Natural killer cell treated with Interleukin-12 subunit alpha and Interleukin-12 subunit beta and Interleukin-15 and Interleukin-18, amount 100 ng/mL, for 72 hours (primary cell): ENCODE data around the gene TUBA4A. TPM values are rescaled to one million over a fixed set of nuclear protein-coding genes. Genes with fewer than 3 reads are reported as not detected.

Experiments used
- ATAC-seq, 2 donors: fragments of 150-1000 bp; cut with Tn5 transposase in 1 of 2; sonication (Bioruptor Pico), chemical (Tn5 transposase) in 1 of 2; 2 replicates each; pipeline ENCODE4 v1.10.0; 2021
- DNase-seq: peaks from one replicate; pipeline ENCODE4 v3.0.0; 2022; ENCODE audit warnings: low spot score
- H3K27ac Mint-ChIP-seq, 2 donors: 1 replicate in 1 of 2; 2 replicates in 1 of 2; pipeline ENCODE4 v1.8.0; 2022; ENCODE audit warnings: mixed read lengths in 2 of 2, mild to moderate bottlenecking in 1 of 2, moderate library complexity in 1 of 2
- H3K27me3 Mint-ChIP-seq, 2 donors: 1 replicate in 1 of 2; 2 replicates in 1 of 2; pipeline ENCODE4 v1.8.0; 2022; ENCODE audit warnings: mixed read lengths in 2 of 2
- H3K36me3 Mint-ChIP-seq: one replicate; pipeline ENCODE4 v1.8.0; 2022; ENCODE audit warnings: mixed read lengths
- H3K4me1 Mint-ChIP-seq, 2 donors: 1 replicate in 1 of 2; 2 replicates in 1 of 2; pipeline ENCODE4 v1.8.0; 2022; ENCODE audit warnings: low read depth in 2 of 2, mixed read lengths in 2 of 2, mild to moderate bottlenecking in 1 of 2
- H3K4me3 Mint-ChIP-seq: one replicate; pipeline ENCODE4 v1.8.0; 2022; ENCODE audit warnings: mixed read lengths
- H3K9me3 Mint-ChIP-seq: 2 replicates; pipeline ENCODE4 v1.8.0; 2022; ENCODE audit warnings: mixed read lengths
- total RNA-seq, 2 donors: library from RNA; stranded (reverse); gene quantifications; one replicate each; pipeline ENCODE4 v1.2.3, GENCODE V29; 2022

The TUBA4A gene
- total RNA-seq, 2 donors from 2014 or later = 159 to 161 TPM

DNA sequence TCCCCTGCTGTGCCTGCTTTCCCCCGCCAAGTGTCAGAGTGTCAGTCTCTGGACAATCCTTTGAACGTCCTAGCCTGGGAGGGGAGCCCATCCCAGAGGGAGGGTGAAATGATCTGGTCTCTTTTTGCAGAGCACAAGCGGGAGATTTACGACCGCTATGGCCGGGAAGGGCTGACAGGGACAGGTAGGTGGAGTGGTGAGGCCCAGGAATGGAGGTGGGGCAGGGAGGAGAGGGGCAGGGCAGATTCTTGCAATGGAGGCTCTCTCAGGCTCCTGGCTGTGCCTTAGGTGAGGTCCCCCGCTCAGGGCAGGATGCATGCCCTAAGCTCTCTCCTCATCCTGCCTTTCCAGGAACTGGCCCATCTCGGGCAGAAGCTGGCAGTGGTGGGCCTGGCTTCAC lies 27.9 kb upstream of the TUBA4A start:
- Mint-ChIP-seq H3K27me3 (no peaks in the 10 kb centered on the region), H3K27ac (peak overlapping the region in 1 of 2 donors; percentile 33), H3K36me3 (peaks cover 6% of the 10 kb centered on the region), H3K9me3 (no peaks in the 10 kb centered on the region), H3K4me3 (no peak overlapping the region), H3K4me1 (peaks cover 37% of the 10 kb centered on the region in 2 donors)
- ATAC-seq (no peak), DNase-seq (no peak)

DNA sequence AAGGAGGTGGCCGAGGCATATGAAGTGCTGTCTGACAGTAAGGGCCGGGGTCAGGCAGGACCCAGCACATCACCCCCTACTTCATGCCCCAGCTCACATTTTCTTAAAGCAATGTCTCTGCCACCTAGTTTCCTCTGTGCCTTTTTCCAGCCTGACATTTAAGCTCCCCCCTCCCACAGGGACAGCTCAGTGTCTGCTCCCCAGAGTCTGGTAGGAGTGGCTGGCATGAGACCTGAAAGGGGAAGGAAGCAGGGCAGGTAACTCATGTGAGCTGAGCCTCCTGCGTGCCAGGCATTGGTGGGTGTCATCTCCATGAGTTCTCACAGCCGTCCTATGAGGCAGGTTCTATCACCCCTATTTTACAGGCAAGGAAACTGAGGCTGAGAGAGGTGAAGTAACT lies 26.9 kb upstream of the TUBA4A start:
- H3K4me1 Mint-ChIP-seq = peaks cover 37% of the 10 kb centered on the region in 2 donors
- H3K9me3 Mint-ChIP-seq = no peaks in the 10 kb centered on the region
- peaks cover 6% of the 10 kb centered on the region for H3K36me3 Mint-ChIP-seq
- peak overlapping the region; percentile 91 for H3K4me3 Mint-ChIP-seq
- H3K27me3 Mint-ChIP-seq = no peaks in the 10 kb centered on the region
- no peak for DNase-seq
- no peak for ATAC-seq
- peak overlapping the region; percentile 33 to 92 for H3K27ac Mint-ChIP-seq

DNA sequence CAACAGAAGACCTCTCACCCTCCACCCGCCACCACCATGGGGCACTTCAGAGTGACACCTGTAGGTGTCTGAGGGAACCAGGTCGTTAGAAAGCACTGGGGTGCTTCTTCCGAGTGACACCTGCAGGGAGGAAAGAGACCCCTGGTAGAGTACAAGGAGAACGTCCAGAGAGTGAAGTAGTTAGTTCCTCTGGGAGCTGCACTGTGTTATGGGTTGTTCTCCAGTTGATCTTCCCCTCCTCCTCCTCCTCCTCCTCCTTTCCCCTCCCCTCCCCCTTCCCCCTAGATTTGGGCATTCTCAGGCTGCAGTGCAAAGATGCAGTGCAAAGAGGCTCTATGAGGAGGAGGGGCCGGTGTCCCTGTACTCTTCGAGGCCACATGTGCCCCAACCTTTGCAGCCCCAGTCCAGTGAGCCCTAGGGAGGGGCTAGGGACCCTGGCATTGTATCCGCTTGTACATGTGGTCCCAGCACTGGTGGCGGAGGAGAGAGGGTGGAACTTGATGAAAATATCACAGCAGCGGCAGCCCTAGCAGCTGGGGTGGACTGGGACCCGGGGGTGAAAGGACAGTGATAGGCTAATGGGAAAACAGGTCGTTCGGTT lies 26.3 kb upstream of the TUBA4A start:
- ATAC-seq = no peak
- Mint-ChIP-seq H3K4me3 (peak overlapping the region; percentile 91), H3K4me1 (peaks cover 37% of the 10 kb centered on the region in 2 donors), H3K9me3 (no peaks in the 10 kb centered on the region), H3K27me3 (no peaks in the 10 kb centered on the region), H3K36me3 (peaks cover 6% of the 10 kb centered on the region), H3K27ac (peak overlapping the region; percentile 92 to 93)
- no peak for DNase-seq

DNA sequence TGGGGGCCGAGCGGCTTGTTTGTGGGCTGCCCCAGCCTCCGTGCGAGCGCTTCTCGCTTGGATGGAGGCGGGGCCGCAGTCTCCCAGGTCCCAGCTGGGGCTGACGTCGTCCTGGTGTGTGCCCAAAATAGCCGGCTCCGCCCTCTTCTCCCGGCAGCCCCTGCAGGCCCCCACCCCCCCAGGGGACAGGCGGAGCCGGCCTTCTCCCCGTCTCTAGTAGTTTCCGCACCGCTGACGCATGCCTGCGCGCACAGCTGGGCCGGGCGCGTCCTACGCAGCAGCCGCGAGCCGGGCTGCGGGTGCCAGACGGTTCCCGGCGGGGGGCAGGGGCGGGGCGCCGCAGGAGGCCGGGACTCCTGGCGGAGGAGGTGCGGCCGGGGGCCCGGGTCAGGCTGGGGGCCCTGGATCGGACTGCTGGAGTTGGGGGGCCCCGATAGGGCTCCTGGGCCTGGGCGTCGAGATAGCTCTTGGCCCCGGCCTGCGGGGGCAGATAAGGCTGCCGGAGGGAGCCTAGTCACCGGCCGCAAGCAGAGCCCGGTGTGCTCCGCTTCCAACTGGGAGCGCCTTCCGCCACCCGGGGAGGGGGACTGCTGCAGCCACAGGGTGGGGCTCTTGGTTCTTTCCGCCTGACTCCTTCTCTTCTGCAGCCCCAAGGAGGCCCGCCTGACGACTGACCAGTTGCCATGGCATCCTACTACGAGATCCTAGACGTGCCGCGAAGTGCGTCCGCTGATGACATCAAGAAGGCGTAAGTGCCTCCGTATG lies 25.6 kb upstream of the TUBA4A start, which contains the start of gene DNAJB2:
TSS of gene DNAJB2 (plus strand) at position 216 of the 765 bp plus-strand sequence. CDS start at position 684, 468 bp downstream.
- ATAC-seq (peak; percentile 97), DNase-seq (peak; percentile 99)
- Mint-ChIP-seq H3K27me3 (no peaks in the 10 kb centered on the region), H3K4me1 (peaks cover 37% of the 10 kb centered on the region in 2 donors), H3K27ac (peak within 1 kb of the TSS; percentile 92 to 93), H3K4me3 (peak within 1 kb of the TSS; percentile 91), H3K9me3 (no peaks in the 10 kb centered on the region), H3K36me3 (peaks cover 6% of the 10 kb centered on the region)

DNA sequence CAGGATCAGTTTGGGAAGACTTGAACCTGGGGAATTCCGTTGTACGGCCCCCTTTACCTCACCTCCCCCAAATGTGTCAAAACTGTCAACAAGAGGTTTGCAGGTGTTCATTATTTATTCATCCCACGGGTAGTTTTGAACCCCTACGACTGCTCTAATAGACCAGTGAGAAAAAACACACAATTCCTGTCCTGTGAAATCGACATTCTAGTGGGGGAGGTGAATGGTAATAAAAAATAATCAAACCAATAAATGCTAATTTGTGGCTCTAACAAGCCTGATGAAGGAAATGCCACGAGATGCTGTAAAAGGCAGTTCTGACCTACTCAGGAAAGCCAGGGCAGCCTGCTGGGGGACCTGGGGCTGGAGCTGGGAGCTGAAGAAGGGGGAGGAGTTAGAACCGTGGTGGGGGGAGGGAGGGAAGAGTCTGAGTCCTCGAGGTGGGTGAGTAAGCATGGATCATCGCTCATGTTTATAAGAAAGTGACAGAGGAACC lies 25.0 kb upstream of the TUBA4A start:
- Mint-ChIP-seq H3K36me3 (peaks cover 6% of the 10 kb centered on the region), H3K4me1 (peaks cover 37% of the 10 kb centered on the region in 2 donors), H3K4me3 (peak overlapping the region; percentile 91), H3K27me3 (no peaks in the 10 kb centered on the region), H3K27ac (peak overlapping the region; percentile 92 to 93), H3K9me3 (no peaks in the 10 kb centered on the region)
- DNase-seq (no peak), ATAC-seq (no peak)

DNA sequence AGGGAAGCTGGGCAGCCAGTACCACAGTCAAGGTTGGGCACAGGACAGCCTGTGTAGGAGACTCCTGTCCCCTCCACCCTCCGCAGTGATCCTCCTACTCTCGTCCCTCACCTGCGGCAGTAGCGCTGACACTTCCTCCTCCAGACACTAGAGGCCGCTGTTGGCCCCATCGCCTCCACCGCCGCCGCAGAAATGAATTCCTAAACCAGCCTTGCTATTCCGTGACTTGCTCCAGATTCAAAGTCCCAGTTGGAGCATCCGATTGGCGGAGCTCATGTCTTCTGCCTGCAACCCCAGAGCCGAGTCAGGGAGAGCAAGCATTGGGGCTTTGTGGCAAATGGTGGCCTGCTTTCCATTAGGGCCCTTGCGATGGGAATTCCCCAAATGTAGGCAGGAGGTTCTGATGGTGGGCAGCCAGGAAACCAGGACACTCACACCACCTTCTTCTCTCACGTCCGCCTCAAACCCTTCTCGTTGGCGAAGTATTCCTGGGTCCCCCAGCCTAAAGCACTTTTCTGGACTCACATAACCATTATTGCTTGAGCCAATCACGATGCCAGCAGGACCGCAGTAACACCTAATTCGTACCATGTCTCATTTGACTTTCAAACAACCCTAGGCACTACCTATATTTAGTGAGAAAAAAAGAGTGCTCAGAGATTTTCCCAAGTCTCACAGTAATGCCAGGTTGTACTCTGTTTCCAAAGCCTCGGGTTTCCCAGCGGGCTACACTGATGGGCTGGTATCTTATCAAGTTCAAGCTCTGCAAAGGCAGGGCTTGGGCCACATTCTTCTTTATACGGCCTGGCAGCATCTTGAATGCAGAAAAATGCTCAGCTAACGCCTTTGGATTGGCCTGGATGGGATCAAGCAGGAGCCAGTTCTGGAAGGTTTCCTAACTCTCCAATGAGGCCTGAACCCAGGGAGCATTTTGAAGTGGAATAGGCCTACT lies 24.3 kb upstream of the TUBA4A start:
- no peaks in the 10 kb centered on the region for H3K27me3 Mint-ChIP-seq
- no peaks in the 10 kb centered on the region for H3K9me3 Mint-ChIP-seq
- ATAC-seq = no peak
- H3K4me3 Mint-ChIP-seq = peak overlapping the region; percentile 91
- H3K27ac Mint-ChIP-seq = peak overlapping the region; percentile 92 to 93
- H3K4me1 Mint-ChIP-seq = peaks cover 33 to 35% of the 10 kb centered on the region in 2 donors
- H3K36me3 Mint-ChIP-seq = peaks cover 3% of the 10 kb centered on the region
- no peak for DNase-seq

DNA sequence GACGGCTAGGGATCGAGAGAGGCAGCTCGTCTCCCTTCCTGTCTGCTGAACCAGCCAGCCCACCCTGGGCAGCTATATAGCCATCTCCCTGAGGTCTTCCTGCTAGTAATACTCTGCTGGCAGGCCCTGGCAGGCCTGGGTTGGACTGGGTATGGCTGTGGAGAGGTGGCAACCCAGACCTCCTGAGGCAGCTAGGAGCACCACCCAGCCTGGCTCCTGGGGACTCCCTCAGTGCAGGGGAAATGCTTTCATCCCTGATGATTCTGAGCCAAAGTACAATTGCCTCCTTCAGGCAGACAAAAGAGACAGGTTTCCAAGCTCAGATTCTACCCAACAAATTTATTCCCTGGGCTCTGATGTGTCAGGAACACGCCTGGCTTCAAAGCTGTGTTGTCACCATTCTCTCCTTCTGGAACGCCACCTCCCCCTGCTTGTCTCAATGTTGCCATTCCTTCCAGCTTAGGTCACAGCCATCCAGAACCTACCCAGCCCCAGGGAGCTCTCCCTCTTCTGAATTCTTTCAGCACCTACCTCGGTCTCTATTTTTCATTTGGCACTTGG lies 20.7 kb upstream of the TUBA4A start:
- no peaks in the 10 kb centered on the region for H3K27me3 Mint-ChIP-seq
- no peaks in the 10 kb centered on the region for H3K36me3 Mint-ChIP-seq
- no peak for DNase-seq
- H3K4me1 Mint-ChIP-seq = peaks cover 19 to 20% of the 10 kb centered on the region in 2 donors
- H3K4me3 Mint-ChIP-seq = no peak overlapping the region
- H3K9me3 Mint-ChIP-seq = no peaks in the 10 kb centered on the region
- ATAC-seq = no peak
- no peak overlapping the region for H3K27ac Mint-ChIP-seq

DNA sequence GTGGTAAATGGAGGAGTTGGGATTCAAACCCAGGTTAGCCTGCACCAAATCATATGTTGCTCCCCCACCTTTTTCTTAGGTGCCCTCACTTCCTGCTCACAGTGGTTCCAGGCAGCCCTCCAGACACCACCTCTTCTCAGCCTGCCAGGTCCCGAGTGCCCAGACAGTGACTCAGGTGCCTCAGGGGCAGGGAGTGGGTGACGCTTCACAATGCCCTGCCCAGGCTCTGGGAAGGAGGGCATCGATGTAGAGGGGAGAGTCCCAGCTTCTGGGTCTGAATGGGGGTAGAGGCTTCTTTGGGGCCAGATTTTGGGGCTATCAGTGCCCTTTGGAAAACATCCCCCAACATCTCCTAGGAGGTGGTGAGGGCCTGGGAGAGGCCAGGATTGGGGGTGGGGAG lies 20.2 kb upstream of the TUBA4A start:
- H3K27ac Mint-ChIP-seq = no peak overlapping the region
- no peaks in the 10 kb centered on the region for H3K27me3 Mint-ChIP-seq
- H3K36me3 Mint-ChIP-seq = no peaks in the 10 kb centered on the region
- peaks cover 18 to 20% of the 10 kb centered on the region in 2 donors for H3K4me1 Mint-ChIP-seq
- no peak overlapping the region for H3K4me3 Mint-ChIP-seq
- H3K9me3 Mint-ChIP-seq = no peaks in the 10 kb centered on the region
- DNase-seq (no peak), ATAC-seq (no peak)

DNA sequence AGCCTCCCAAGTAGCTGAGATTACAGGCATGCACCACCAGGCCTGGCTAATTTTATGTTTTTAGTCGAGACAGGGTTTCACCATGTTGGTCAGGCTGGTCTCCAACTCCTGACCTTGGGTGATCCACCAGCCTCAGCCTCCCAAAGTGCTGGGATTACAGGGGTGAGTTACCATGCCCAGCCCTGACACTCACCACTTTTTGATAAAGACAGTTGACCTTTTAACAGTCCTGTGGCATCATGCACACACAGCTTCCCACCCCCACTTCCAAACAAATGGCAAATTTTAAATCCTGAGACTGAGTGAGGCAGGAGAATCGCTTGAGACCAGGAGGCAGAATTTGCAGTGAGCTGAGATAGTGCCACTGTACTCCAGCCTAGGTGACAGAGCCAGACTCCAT lies 19.3 kb upstream of the TUBA4A start:
- no peak for DNase-seq
- no peak for ATAC-seq
- no peaks in the 10 kb centered on the region for H3K36me3 Mint-ChIP-seq
- H3K4me1 Mint-ChIP-seq = peaks cover 9 to 10% of the 10 kb centered on the region in 2 donors
- no peaks in the 10 kb centered on the region for H3K27me3 Mint-ChIP-seq
- no peaks in the 10 kb centered on the region for H3K9me3 Mint-ChIP-seq
- no peak overlapping the region for H3K4me3 Mint-ChIP-seq
- H3K27ac Mint-ChIP-seq = no peak overlapping the region

DNA sequence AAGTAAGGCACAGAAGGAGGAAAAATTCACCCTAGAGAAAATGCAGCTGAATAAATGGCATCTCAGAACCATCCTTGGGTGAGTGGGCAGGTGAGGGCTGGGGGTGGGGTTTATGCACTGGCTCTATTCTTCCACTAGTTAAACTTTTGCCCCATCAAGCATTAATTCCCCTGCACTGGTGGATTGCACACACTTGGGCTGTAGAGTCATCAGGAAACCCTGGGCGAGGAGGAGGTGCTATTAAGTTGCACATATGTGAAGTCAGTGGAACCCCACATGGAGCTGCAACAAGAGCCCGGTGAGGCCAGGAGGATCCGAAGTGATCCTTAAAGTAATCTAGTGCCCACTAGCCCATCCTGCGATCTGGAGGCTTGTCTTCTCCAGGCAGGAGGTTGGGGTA lies 18.6 kb upstream of the TUBA4A start:
- Mint-ChIP-seq H3K27me3 (no peaks in the 10 kb centered on the region), H3K4me3 (no peak overlapping the region), H3K27ac (no peak overlapping the region), H3K4me1 (peaks cover 2 to 4% of the 10 kb centered on the region in 2 donors), H3K9me3 (no peaks in the 10 kb centered on the region), H3K36me3 (no peaks in the 10 kb centered on the region)
- DNase-seq (no peak), ATAC-seq (no peak)

DNA sequence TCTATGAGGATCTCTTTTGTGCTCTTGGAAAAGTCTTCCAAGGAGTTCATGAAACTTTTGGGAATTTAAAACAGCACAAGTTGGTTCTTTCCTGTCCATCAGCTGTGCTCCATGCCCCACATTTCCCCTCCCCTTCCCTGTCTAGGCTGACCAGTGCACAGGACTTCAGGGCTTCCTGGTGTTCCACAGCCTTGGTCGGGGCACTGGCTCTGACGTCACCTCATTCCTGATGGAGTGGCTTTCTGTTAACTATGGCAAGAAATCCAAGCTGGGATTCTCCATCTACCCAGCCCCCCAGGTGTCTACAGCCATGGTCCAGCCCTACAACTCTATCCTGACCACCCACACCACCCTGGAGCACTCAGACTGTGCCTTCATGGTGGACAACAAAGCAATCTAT lies 17.3 kb upstream of the TUBA4A start:
- DNase-seq (no peak), ATAC-seq (no peak)
- Mint-ChIP-seq H3K9me3 (no peaks in the 10 kb centered on the region), H3K36me3 (no peaks in the 10 kb centered on the region), H3K4me1 (no peaks in the 10 kb centered on the region), H3K27me3 (no peaks in the 10 kb centered on the region), H3K27ac (no peak overlapping the region), H3K4me3 (no peak overlapping the region)

DNA sequence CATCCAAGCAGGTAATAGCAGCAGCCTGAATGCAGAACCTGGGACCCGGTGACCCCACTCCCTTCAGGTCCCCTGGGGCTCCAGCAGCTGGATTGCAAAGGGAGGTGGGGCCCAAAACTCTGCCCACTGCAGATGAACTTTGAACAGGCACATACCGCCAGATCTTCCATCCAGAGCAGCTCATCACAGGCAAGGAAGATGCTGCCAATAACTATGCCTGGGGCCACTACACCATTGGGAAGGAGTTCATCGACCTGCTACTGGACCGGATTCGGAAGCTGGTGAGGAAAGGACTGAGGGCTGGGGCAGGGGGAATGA lies 16.3 kb upstream of the TUBA4A start:
- H3K27ac Mint-ChIP-seq = no peak overlapping the region
- no peaks in the 10 kb centered on the region for H3K27me3 Mint-ChIP-seq
- H3K36me3 Mint-ChIP-seq = no peaks in the 10 kb centered on the region
- no peaks in the 10 kb centered on the region for H3K4me1 Mint-ChIP-seq
- ATAC-seq = no peak
- no peaks in the 10 kb centered on the region for H3K9me3 Mint-ChIP-seq
- DNase-seq = no peak
- no peak overlapping the region for H3K4me3 Mint-ChIP-seq

DNA sequence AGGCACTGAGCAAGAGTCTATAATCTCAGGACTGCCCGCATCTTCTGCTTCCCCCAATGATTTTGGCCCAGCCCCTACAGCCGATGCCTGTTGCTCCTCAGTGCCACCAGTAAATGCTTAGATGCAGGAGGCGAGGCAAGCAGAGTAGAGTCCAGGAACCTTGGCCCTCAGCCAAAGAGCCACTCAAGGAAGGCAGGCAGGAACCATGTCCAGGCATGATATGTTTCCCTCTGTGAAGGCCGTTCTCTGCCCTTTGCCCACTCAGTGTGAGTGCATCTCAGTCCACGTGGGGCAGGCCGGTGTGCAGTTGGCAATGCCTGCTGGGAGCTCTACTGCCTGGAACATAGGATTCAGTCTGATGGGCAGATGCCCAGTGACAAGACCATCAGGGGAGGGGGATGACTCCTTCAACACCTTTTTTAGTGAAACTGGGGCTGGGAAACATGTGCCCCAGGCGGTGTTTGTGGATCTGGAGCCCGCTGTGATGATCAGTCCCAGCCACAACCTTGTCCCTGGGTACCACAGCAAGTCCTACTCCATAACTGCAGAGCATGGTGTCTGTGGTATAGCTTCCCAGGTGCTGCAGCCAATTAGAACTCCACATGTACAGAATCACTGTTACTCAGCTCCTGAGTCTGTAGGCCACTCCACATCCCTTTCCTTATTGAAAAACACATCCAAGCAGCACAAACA lies 15.8 kb upstream of the TUBA4A start:
- no peaks in the 10 kb centered on the region for H3K36me3 Mint-ChIP-seq
- no peak overlapping the region for H3K4me3 Mint-ChIP-seq
- H3K4me1 Mint-ChIP-seq = no peaks in the 10 kb centered on the region
- no peaks in the 10 kb centered on the region for H3K9me3 Mint-ChIP-seq
- ATAC-seq (no peak), DNase-seq (no peak)
- no peak overlapping the region for H3K27ac Mint-ChIP-seq
- H3K27me3 Mint-ChIP-seq = no peaks in the 10 kb centered on the region
